ENCODE measurements around the gene EXO5.

The EXO5 gene

DNA sequence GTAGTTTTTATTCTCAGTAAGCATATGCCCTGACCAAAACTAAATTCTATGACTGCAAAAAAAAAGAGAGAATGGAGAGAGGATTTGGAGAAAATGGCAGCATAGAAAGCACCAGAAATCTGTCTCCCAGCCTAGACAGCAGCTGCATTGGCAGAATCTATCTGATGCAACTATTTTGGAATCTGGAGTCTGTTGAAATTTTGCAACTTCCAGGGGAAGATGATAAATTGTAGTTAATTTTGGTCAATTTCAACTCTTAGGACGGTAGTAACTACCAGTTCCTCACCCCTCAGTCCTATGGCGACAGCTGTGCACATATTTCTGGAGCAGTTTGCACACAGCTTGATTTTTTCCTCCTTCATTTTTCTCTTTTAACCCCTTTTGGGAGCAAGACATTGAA, 10.9 kb downstream of the EXO5 start:
- DNase-seq = no peak
- H3K36me3 ChIP-seq = peaks cover 10 to 19% (median 13%) of the 10 kb centered on the region in 3 donors
- H3K4me1 ChIP-seq = no peaks in the 10 kb centered on the region
- H3K4me3 ChIP-seq = no peak overlapping the region
- intact Hi-C loops (cut with DNase I; ENCODE audit: low total_unique reads) = no loop called here
- H3K9me3 ChIP-seq = peaks cover 0 to 49% (median 21%) of the 10 kb centered on the region in 3 donors
- no peak overlapping the region for H3K27ac ChIP-seq
- no peaks in the 10 kb centered on the region for H3K27me3 ChIP-seq
- TF ChIP-seq, protein P1, sequence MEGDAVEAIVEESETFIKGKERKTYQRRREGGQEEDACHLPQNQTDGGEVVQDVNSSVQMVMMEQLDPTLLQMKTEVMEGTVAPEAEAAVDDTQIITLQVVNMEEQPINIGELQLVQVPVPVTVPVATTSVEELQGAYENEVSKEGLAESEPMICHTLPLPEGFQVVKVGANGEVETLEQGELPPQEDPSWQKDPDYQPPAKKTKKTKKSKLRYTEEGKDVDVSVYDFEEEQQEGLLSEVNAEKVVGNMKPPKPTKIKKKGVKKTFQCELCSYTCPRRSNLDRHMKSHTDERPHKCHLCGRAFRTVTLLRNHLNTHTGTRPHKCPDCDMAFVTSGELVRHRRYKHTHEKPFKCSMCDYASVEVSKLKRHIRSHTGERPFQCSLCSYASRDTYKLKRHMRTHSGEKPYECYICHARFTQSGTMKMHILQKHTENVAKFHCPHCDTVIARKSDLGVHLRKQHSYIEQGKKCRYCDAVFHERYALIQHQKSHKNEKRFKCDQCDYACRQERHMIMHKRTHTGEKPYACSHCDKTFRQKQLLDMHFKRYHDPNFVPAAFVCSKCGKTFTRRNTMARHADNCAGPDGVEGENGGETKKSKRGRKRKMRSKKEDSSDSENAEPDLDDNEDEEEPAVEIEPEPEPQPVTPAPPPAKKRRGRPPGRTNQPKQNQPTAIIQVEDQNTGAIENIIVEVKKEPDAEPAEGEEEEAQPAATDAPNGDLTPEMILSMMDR (IDR thresholded peaks at IDR 0.05) = no peak

DNA sequence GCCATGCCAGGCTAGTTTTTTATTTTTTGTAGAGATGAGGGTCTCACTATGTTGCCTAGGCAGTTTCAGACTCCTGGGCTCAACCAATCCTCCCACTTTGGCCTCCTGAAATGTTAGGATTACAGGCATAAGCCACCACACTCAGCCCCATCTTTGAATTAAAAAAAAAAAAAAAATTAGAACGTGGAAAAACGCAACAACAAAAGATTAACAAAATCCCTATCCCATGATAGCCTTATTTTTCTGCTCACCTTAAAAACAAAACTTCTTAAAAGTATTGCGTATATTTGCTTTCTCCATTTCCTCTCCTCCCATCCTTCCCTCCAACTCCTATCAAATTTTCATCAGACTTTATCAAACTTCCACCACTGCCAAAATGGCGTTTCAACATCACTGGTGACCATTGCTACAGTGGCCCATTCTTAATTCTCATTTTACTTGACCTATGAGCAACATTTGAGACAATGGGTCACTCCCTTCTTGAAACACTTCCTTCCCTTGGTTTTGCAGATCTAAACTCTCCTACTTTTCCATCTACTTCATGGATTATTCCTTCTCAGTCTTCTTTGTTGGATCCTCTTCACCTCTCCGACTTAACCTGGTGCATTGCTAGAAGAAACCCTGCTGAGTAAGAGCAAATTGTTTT, 22.3 kb downstream of the EXO5 start:
- TF ChIP-seq, protein P1 (IDR thresholded peaks at IDR 0.05) = no peak
- intact Hi-C loops (cut with DNase I; ENCODE audit: low total_unique reads) = no loop called here
- Histone ChIP-seq H3K4me1 (peaks cover 0 to 16% (median 8%) of the 10 kb centered on the region in 4 donors), H3K9me3 (peaks cover 0 to 7% (median 0%) of the 10 kb centered on the region in 3 donors), H3K27ac (peak overlapping the region; percentile 82 to 90), H3K4me3 (peak overlapping the region; percentile 68 to 70), H3K27me3 (no peaks in the 10 kb centered on the region), H3K36me3 (no peaks in the 10 kb centered on the region)
- no peak for DNase-seq

DNA sequence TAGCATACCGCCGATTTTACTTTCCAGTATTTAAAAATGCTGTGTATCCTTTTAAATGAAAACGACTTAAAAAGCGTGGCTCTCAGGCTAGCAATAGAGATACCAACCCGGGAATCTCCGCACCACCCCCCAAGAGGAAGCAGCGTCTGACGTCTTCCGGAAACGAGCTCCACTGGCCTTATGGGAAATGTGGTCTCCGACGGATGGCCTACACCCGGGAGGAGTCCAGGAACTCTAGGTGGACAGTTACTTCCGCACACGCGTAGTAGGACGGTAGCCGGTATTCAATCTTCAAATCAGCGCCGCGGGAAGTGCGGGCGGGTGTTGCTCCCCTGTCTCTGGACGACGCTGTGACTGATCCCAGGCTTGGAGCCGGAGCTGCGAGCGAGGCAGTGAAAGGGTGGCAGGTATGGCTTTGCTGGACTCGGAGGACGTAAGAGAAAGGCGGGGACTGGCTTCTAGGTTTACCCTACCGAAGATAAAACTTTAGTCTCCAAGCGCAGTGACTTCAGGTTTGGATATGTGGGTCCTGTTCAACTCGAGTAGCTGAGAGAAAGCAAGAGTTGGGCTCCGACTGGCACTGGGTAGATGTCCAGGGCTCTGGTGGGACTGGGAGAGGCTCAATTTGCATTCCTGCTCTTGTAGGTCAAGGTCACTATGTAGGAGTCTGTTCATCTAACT, 23.0 kb downstream of the EXO5 start, which contains the start of gene ZNF684:
ZNF684 (plus strand) TSS at position 257 of the 681 bp plus-strand sequence. CDS start 1,530 bp downstream, outside the sequence.
- TF ChIP-seq, protein P1 (IDR thresholded peaks at IDR 0.05) = no peak
- peaks cover 0 to under 1% (median 0%) of the 10 kb centered on the region in 3 donors for H3K9me3 ChIP-seq
- intact Hi-C loops (cut with DNase I; ENCODE audit: low total_unique reads) = no loop called here
- peak within 1 kb of the TSS; percentile 82 to 90 for H3K27ac ChIP-seq
- peak within 1 kb of the TSS; percentile 68 to 70 for H3K4me3 ChIP-seq
- H3K36me3 ChIP-seq = no peaks in the 10 kb centered on the region
- DNase-seq = peak; percentile 86 to 91
- H3K4me1 ChIP-seq = peaks cover 0 to 16% (median 8%) of the 10 kb centered on the region in 4 donors
- H3K27me3 ChIP-seq = no peaks in the 10 kb centered on the region

DNA sequence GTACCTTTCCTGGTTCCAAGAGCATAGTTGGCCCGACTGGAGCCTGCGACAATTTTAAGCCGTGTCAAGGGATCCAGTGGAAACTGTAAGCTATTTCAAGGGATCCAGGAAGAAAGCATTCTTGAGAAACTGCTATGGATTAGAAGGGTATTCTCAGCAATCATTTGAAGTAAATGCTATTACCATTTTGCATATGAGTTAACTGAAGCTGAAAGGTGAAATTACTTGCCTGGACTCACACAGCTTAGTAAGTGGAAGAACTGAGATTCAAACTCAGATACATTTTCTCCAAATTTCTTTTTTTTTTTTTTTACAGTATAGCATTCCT, 23.5 kb downstream of the EXO5 start:
- Histone ChIP-seq H3K9me3 (no peaks in the 10 kb centered on the region), H3K27ac (peak overlapping the region; percentile 82 to 90), H3K27me3 (no peaks in the 10 kb centered on the region), H3K4me3 (peak overlapping the region; percentile 68 to 70), H3K36me3 (no peaks in the 10 kb centered on the region), H3K4me1 (peaks cover 0 to 16% (median 8%) of the 10 kb centered on the region in 4 donors)
- TF ChIP-seq, protein P1 (IDR thresholded peaks at IDR 0.05) = no peak
- DNase-seq = no peak
- intact Hi-C loops (cut with DNase I; ENCODE audit: low total_unique reads) = no loop called here

DNA sequence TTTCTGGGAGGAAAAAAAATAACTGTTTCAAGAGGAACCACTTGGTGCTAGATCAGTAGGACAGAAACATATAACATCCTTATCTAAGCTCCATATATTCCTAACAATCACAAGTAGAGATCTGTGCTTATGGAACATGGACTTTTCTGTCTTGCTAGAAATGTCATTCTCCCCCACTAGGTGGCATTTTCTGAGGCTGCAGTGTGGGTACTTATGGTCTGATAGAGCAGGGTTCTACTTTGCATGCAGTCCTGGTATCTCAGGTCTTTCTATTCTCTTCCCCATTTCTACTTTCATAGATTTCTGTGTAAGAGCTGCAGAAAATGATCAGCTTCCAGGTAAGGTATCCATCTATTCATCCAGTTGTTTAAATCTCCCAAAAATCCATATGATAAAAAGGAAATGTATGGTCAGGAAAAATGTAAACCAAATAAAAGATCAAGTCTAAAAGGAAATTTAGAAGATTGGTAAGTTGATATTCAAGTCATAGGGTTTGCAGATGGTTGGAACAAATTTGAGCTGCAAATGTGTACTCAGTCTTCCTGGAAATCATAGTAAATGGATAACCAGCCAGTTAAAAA, 24.4 kb downstream of the EXO5 start:
- no peaks in the 10 kb centered on the region for H3K27me3 ChIP-seq
- H3K27ac ChIP-seq = no peak overlapping the region
- peaks cover 0 to 6% (median 0%) of the 10 kb centered on the region in 3 donors for H3K36me3 ChIP-seq
- no peaks in the 10 kb centered on the region for H3K9me3 ChIP-seq
- TF ChIP-seq, protein P1 (IDR thresholded peaks at IDR 0.05) = peak; percentile 43 to 48
- H3K4me1 ChIP-seq = peaks cover 0 to 16% (median 8%) of the 10 kb centered on the region in 4 donors
- intact Hi-C loops (cut with DNase I; ENCODE audit: low total_unique reads) = no loop called here
- H3K4me3 ChIP-seq = no peak overlapping the region
- DNase-seq = no peak
